ENCODE results near the gene SLC24A4. TPM values are rescaled to one million over a fixed set of nuclear protein-coding genes. Genes with fewer than 3 reads are reported as not detected.
"Not testable (repeated sequence)": the region's sequence is repeated elsewhere in the genome, so short reads cannot be mapped to it uniquely, and the experiment has no call there.

The SLC24A4 gene
- total RNA-seq, 1 donor from 2014 or later, result 3.5 TPM

GRCh38 chr14:92528486-92529100 lies 205.6 kb downstream of the SLC24A4 start:
- H3K36me3 ChIP-seq, result no peaks in the 10 kb centered on the region
- no peak overlapping the region for H3K4me3 ChIP-seq
- peaks cover 44% of the 10 kb centered on the region for H3K4me1 ChIP-seq
- H3K27ac ChIP-seq, result no peak overlapping the region
- no peak for DNase-seq
- TF ChIP-seq, protein P1, sequence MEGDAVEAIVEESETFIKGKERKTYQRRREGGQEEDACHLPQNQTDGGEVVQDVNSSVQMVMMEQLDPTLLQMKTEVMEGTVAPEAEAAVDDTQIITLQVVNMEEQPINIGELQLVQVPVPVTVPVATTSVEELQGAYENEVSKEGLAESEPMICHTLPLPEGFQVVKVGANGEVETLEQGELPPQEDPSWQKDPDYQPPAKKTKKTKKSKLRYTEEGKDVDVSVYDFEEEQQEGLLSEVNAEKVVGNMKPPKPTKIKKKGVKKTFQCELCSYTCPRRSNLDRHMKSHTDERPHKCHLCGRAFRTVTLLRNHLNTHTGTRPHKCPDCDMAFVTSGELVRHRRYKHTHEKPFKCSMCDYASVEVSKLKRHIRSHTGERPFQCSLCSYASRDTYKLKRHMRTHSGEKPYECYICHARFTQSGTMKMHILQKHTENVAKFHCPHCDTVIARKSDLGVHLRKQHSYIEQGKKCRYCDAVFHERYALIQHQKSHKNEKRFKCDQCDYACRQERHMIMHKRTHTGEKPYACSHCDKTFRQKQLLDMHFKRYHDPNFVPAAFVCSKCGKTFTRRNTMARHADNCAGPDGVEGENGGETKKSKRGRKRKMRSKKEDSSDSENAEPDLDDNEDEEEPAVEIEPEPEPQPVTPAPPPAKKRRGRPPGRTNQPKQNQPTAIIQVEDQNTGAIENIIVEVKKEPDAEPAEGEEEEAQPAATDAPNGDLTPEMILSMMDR (IDR thresholded peaks at IDR 0.05), result no peak
- intact Hi-C loops (cut with DNase I), result no loop called here
- no peaks in the 10 kb centered on the region for H3K9me3 ChIP-seq
- no peak for ATAC-seq
- no peaks in the 10 kb centered on the region for H3K27me3 ChIP-seq (ENCODE audit: low read depth)

GRCh38 chr14:92529903-92530302 lies 206.9 kb downstream of the SLC24A4 start:
- Histone ChIP-seq H3K4me3 (no peak overlapping the region), H3K27ac (no peak overlapping the region), H3K36me3 (no peaks in the 10 kb centered on the region), H3K4me1 (peaks cover 34% of the 10 kb centered on the region), H3K9me3 (no peaks in the 10 kb centered on the region), H3K27me3 (ENCODE audit: low read depth) (no peaks in the 10 kb centered on the region)
- intact Hi-C loops (cut with DNase I), result no loop called here
- DNase-seq, result no peak
- TF ChIP-seq, protein P1 (IDR thresholded peaks at IDR 0.05), result no peak
- no peak for ATAC-seq

DNA sequence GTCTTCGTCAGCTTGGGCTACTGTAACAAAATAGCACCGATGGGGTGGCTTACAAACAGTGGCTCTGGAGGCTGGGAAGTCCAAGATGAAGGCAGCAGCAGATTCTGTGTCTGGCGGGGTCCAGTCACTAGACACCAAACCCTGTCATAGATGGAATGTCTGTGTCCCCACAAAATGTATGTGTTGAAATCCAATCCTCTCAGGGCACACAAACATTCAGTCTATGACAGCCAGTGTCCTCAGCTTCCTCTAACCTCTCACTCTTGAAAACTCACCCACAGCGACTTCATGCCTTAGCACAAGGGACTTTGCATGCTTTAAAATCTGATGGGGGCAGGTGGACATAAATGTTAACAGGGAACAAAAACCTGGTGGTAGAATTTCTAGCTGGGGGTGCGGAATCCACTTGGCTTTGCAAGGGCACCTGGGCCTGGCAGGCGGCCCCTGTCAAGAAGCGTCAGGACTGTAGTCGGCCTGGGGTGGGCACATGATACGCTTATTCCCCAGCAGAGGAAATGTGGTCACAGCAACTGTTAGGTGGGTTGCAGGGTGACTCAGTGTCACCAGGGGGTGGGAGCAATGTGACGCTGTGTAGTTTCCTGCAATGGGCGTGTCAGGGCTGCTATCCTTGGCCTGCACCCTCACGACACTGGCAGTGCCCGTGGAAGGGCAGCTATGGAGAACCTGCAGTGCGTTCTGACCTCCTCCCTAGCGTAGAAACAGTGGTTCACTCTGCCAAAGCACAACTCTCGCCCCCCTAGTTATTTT lies 208.3 kb downstream of the SLC24A4 start:
- peak; percentile 80 to 87 for ATAC-seq
- no peaks in the 10 kb centered on the region for H3K36me3 ChIP-seq
- H3K27me3 ChIP-seq (ENCODE audit: low read depth), result no peaks in the 10 kb centered on the region
- DNase-seq, result peak; percentile 63
- no peak overlapping the region for H3K4me3 ChIP-seq
- H3K4me1 ChIP-seq, result peaks cover 40% of the 10 kb centered on the region
- intact Hi-C loops (cut with DNase I), result no loop called here
- no peaks in the 10 kb centered on the region for H3K9me3 ChIP-seq
- peak overlapping the region; percentile 49 for H3K27ac ChIP-seq
- TF ChIP-seq, protein P1 (IDR thresholded peaks at IDR 0.05), result no peak

- intact Hi-C loops (cut with DNase I), result no loop called here
- H3K9me3 ChIP-seq, result no peaks in the 10 kb centered on the region
- ATAC-seq, result no peak
- peaks cover 41% of the 10 kb centered on the region for H3K4me1 ChIP-seq
- H3K27ac ChIP-seq, result no peak overlapping the region
- no peaks in the 10 kb centered on the region for H3K36me3 ChIP-seq
- DNase-seq, result no peak
- TF ChIP-seq, protein P1 (IDR thresholded peaks at IDR 0.05), result no peak
- H3K4me3 ChIP-seq, result no peak overlapping the region
- H3K27me3 ChIP-seq (ENCODE audit: low read depth), result no peaks in the 10 kb centered on the region
Measured at GRCh38 chr14:92532490-92533163, 209.7 kb downstream of the SLC24A4 start.

GRCh38 chr14:92534932-92535643 lies 212.1 kb downstream of the SLC24A4 start:
- intact Hi-C loops (cut with DNase I), result no loop called here
- no peaks in the 10 kb centered on the region for H3K36me3 ChIP-seq
- H3K27ac ChIP-seq, result peak overlapping the region; percentile 21
- H3K4me3 ChIP-seq, result no peak overlapping the region
- H3K9me3 ChIP-seq, result no peaks in the 10 kb centered on the region
- peaks cover 52% of the 10 kb centered on the region for H3K4me1 ChIP-seq
- DNase-seq (no peak), ATAC-seq (no peak)
- TF ChIP-seq, protein P1 (IDR thresholded peaks at IDR 0.05), result no peak
- H3K27me3 ChIP-seq (ENCODE audit: low read depth), result no peaks in the 10 kb centered on the region

- H3K27ac ChIP-seq; intact Hi-C loops (cut with DNase I); ATAC-seq; H3K9me3 ChIP-seq; H3K36me3 ChIP-seq; H3K4me3 ChIP-seq; H3K27me3 ChIP-seq (ENCODE audit: low read depth); DNase-seq: not testable (repeated sequence)
- H3K4me1 ChIP-seq, result peaks cover 57% of the 10 kb centered on the region
Measured at GRCh38 chr14:92536231-92536630, 213.3 kb downstream of the SLC24A4 start.

Data from lower lobe of right lung (tissue), 2 donors.